GM13977 (cell line): Measurements from ENCODE around the gene PRKD1.

Experiments used
- DNase-seq: peaks from one replicate; pipeline ENCODE4 v3.0.0; 2012; ENCODE audit warnings: low spot score
- in situ Hi-C: fragments of 300-500 bp; cut with MboI; formaldehyde crosslinking; loops from one replicate; pipeline ENCODE4 v1.12.0; 2022; ENCODE audit warnings: low sequenced_read_pairs, low pct_unique_long_range_greater_than_20kb, mixed read lengths, inconsistent platforms; ENCODE audit not compliant: unreplicated experiment
- TF ChIP-seq, protein P1 (sequence below): IDR thresholded peaks from 2 replicates; pipeline ENCODE4 v1.5.1; 2012; ENCODE audit warnings: mild to moderate bottlenecking, control low read depth; ENCODE audit not compliant: insufficient read depth; ENCODE audit errors: extremely low read depth, missing control alignments

PRKD1 gene

DNA sequence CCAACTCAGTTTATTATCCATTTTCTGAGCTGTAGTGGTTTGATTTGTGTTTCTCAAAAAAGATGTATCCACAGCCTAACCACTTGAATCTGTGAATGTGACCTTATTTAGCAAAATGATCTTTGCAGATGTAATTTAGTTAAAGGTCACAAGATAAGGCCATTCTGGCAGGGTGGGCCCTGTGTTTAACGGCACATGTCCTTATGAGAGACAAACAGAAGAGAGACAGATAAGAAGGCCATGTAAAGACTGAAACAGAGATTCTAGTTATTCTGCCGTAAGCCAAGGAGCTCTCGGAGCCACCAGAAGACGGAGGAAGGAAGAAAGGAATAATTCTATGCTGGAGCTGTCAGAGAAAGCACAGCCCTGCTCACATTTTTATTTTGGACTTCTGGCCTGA, 374.2 kb downstream of the PRKD1 start:
- in situ Hi-C loops: loop anchor here (25.0 kb wide), 1 partner anchor 459 kb away; no protein-coding TSS in a partner anchor
- TF ChIP-seq, protein P1, sequence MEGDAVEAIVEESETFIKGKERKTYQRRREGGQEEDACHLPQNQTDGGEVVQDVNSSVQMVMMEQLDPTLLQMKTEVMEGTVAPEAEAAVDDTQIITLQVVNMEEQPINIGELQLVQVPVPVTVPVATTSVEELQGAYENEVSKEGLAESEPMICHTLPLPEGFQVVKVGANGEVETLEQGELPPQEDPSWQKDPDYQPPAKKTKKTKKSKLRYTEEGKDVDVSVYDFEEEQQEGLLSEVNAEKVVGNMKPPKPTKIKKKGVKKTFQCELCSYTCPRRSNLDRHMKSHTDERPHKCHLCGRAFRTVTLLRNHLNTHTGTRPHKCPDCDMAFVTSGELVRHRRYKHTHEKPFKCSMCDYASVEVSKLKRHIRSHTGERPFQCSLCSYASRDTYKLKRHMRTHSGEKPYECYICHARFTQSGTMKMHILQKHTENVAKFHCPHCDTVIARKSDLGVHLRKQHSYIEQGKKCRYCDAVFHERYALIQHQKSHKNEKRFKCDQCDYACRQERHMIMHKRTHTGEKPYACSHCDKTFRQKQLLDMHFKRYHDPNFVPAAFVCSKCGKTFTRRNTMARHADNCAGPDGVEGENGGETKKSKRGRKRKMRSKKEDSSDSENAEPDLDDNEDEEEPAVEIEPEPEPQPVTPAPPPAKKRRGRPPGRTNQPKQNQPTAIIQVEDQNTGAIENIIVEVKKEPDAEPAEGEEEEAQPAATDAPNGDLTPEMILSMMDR: no peak
- no peak for DNase-seq

DNA sequence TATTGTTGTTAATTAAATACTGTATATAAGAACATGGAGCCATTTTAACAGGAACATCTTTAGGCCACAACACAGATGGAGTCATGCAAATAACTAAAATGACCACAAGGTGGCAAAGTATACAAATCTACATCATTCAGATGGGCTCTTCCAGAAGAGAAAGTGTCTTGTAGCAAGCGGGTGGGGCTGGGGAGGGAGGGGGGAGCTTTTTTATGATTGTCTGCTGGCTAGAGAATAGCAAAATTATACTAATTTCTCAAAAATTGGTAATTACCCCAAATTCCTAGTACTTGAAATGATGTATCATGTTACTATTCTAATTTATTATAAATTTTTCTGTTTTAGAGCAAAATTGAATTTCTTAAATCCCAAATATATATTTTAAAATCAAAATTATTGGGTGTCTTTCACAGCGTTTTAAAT, 378.7 kb downstream of the PRKD1 start:
- TF ChIP-seq, protein P1: peak; percentile 60
- DNase-seq: peak; percentile 34
- in situ Hi-C loops: loop anchor here (25.0 kb wide), 2 partner anchors 663 to 787 kb away; partner anchors contain the start of gene FOXG1

DNA sequence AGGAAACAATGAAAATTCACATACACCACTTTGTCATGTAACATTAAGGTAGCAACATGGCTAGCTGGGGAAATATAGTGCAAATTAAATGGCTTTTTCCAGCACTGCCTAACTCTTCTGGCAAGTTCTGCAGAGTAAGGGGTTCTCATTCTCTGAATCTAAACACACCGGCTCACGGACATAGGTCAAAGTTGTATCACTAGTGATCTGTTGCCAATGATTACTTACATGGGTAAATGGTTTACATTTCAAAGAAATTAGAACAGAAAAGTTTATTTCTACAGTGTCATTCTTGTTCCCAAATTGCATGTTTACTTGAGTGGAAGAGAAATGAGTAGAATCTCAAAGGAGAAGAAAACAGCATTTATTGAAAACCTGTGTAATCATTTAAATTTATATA, 381.9 kb downstream of the PRKD1 start:
- TF ChIP-seq, protein P1: no peak
- in situ Hi-C loops: loop anchor here (25.0 kb wide), 2 partner anchors 667 to 783 kb away; partner anchors contain the start of gene FOXG1
- DNase-seq: no peak

DNA sequence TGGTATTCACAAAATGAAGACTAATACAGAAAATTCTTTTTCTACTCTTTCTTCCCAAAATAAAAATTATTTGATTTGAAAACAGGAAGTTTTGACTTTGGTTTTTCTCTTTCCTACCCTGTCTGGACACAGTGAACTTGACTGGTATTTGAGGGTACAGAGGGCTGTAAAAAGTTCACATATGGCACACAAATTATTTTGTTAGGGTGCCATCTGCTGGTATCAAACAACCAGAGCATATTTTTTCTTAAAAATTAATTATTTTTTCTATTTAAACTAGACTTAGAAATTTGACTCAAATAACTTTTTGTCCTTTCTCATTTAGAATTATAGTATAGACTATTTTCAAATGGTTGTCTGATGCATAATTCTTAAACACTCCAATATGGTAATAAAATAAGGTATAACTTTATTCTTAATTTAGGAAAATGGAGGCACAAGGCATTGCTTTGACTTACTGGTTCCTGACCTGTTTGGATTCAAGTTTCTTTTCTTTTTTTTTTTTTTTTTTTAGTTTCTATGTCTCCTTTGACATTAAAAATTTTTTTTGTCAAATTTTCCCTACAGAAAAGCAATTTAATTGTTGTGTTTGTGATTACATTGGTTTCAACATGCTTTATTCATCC, 390.6 kb downstream of the PRKD1 start:
- TF ChIP-seq, protein P1: peak; percentile 16
- in situ Hi-C loops: loop anchor here (25.0 kb wide), 2 partner anchors 675 to 775 kb away; partner anchors contain the start of gene FOXG1
- no peak for DNase-seq

DNA sequence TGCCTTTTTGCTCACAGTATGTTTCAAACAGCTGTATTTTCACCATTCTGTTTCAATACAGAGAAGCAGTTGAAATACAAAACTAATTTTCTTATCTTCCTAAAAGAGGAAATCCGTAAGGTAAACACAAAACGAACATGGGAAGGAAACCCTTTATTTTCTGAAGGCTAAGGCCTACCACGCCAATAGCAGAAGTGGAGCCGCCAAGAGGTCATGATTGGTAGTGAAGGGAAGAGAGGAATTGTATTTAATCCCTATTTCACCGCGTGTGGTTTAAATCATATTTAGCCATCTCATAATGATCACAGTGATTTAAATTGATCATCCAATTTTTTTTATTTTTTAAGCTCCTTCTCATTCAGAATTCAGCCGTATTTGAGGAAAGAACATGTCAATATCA, 398.2 kb downstream of the PRKD1 start:
- no peak for DNase-seq
- in situ Hi-C loops: loop anchor here (25.0 kb wide), 2 partner anchors 683 to 767 kb away; partner anchors contain the start of gene FOXG1

DNA sequence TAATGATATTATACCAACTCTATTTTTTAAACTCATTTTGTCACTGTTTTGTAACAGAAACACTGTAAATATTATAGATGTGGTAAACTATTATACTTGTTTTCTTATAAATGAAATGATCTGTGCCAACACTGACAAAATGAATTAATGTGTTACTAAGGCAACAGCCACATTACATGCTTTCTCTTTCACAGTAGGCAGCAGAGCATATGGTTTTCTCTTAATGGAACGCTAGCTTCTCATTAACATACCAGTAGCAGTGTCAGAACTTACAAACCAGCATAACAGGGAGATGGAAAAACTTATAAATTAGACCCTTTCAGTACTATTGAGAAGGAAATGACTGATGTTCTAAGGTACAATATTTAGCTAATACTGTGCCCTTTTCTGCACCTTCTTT, 398.8 kb downstream of the PRKD1 start:
- no peak for DNase-seq
- TF ChIP-seq, protein P1: no peak
- in situ Hi-C loops: loop anchor here (25.0 kb wide), 2 partner anchors 683 to 767 kb away; partner anchors contain the start of gene FOXG1

More for the DNA sequence above, 398.2 kb downstream of the PRKD1 start:
- TF ChIP-seq, protein P1: peak; percentile 36
